ENCODE results near the gene GALNT2.

The GALNT2 gene

DNA sequence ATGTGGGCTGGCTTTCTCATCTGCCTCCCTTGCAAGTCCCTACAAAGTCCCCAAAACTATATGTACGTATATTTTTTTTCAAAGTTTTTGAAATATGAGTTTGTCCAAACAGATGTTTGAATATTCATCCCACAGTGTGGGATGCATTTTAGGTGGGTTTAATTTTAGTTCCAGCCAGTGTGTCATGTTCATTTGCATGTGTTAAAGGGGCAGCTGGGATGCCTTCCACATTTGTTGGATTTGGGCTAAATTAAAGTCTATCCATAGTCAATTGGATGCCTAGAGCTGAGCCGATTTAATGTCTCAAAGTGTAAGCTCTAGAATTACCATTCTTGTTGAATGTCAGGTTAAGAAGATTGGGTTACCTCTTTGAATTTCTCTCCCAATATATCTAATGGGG, 139.2 kb downstream of the GALNT2 start:
- no peak for DNase-seq (ENCODE audit: low read depth in 1 of 2, low spot score in 1 of 2)

DNA sequence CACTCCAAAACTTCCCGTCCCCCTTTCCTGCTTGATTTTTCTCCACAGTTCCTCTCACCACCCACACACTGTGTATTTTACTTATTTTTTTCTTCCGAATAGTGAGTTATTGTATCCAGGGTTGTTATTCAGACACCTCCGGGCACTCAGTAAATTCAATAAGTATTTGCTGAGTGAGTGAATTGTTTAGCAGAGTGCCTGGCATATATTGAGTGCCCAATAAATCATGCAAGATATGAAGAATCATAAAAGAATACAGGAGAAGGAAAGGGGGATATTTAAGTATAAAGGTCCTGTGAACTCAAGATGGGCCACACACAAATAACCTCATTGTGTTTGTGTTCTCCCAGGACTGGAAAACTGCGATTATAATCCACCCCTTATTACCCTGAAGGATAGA, 139.9 kb downstream of the GALNT2 start:
- no peak for DNase-seq (ENCODE audit: low read depth in 1 of 2, low spot score in 1 of 2)

- no peak for DNase-seq (ENCODE audit: low read depth in 1 of 2, low spot score in 1 of 2)
These were observed 140.6 kb downstream of the GALNT2 start for GRCh38 chr1:230207598-230207997.

DNA sequence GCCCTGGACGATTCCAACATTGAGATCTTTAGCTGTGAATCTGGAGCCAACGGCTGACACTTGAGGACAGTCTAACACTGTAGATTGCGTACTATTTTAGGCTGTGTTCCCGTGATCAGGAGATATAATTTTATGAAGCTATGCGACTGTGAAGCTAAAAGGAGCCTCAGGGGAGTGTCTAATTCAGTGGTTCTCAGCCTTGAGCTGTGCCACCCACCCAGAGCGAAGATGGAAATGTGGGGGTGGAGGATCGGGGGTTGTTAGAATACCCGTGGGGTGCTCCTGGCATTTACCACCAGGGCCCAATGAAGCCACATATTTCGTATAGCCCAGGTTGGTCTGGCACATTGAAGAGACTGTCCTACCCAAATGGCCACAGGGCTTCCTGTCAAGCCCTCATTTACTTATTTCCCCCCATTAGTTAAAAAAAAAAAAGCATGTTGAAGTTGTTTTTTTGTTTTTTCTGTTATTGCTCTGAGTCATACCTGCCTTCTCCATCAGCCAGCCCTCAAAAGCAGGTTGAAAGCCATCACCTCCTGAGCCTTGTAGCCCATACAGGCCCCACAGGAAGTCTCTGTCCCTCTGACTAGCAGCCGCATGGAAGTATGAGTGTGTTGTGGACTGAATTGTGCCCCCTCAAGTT, 141.7 kb downstream of the GALNT2 start:
- no peak for DNase-seq (ENCODE audit: low read depth in 1 of 2, low spot score in 1 of 2)

- DNase-seq (ENCODE audit: low read depth in 1 of 2, low spot score in 1 of 2): no peak
These were observed 143.4 kb downstream of the GALNT2 start for GRCh38 chr1:230210326-230210980.

GRCh38 chr1:230210981-230211336, 143.9 kb downstream of the GALNT2 start:
- no peak for DNase-seq (ENCODE audit: low read depth in 1 of 2, low spot score in 1 of 2)

- DNase-seq (ENCODE audit: low read depth in 1 of 2, low spot score in 1 of 2): no peak
These were observed 144.6 kb downstream of the GALNT2 start for GRCh38 chr1:230211436-230212145.

DNA sequence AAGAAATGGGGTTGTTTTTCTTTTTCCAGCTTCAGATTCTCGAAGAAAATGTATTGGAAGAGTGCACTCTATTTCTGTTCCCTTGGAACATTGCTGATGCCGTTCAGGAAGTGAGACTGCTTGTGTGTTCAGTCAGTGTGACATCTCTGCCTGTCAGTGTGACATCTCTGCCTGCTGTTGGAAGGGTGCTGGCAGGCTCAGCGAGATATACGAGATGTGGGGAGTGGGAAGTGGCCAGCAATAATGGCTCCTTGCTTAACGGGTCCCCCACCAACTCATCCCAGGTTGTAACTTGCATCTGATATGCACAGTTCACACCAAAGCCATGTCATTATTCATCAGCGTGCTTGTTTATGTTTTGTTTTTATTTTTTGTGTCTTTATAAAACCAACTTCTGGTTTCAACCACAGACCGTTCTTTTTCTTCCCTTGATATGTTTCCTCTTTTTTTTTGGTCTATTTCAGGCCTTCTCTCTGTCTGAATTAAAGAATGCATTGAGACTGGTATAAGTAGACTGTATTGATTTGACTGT, 145.4 kb downstream of the GALNT2 start:
- no peak for DNase-seq (ENCODE audit: low read depth in 1 of 2, low spot score in 1 of 2)

DNA sequence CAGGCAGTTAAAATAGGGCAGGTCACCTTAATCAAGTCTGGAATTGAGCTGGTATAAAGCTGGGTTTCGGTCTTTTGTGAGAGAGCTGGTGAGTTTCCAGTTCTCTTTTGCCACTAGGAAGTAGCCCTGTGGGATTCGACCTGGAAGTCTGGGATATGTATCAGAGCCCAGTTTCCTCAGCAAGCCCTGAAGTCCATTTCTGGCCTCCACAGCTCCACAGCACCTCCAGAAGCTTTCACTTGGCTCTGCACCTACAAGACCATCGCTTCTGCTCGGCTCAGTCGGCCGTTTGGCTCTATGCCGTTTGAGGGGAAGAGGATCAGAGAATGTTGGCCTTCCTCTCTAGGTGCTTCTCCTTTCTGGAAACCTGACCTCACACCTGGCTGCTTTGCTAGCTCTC, 148.0 kb downstream of the GALNT2 start:
- DNase-seq (ENCODE audit: low read depth in 1 of 2, low spot score in 1 of 2): no peak

DNA sequence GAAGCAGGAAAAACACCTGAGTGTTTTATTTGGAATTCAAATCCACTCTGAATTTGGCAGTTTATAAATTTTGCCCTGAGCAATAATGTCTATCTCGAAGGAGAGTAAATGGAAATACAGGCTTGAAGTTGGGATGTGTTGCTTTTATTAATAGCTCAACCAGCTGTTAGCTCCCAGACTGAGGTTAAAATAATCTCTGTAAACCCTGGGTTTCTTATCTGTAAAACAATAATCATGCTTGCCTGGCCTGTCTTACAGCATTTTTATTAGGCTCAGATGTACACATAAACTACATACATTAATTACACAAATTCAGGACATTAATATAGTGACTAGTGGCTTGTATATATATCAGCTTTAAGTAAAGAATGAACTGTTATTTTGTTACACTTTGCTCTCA, 148.5 kb downstream of the GALNT2 start:
- no peak for DNase-seq (ENCODE audit: low read depth in 1 of 2, low spot score in 1 of 2)

GRCh38 chr1:230216896-230217295, 149.9 kb downstream of the GALNT2 start:
- no peak for DNase-seq (ENCODE audit: low read depth in 1 of 2, low spot score in 1 of 2)

GRCh38 chr1:230218667-230219066, 151.6 kb downstream of the GALNT2 start:
- DNase-seq (ENCODE audit: low read depth in 1 of 2, low spot score in 1 of 2): no peak

DNA sequence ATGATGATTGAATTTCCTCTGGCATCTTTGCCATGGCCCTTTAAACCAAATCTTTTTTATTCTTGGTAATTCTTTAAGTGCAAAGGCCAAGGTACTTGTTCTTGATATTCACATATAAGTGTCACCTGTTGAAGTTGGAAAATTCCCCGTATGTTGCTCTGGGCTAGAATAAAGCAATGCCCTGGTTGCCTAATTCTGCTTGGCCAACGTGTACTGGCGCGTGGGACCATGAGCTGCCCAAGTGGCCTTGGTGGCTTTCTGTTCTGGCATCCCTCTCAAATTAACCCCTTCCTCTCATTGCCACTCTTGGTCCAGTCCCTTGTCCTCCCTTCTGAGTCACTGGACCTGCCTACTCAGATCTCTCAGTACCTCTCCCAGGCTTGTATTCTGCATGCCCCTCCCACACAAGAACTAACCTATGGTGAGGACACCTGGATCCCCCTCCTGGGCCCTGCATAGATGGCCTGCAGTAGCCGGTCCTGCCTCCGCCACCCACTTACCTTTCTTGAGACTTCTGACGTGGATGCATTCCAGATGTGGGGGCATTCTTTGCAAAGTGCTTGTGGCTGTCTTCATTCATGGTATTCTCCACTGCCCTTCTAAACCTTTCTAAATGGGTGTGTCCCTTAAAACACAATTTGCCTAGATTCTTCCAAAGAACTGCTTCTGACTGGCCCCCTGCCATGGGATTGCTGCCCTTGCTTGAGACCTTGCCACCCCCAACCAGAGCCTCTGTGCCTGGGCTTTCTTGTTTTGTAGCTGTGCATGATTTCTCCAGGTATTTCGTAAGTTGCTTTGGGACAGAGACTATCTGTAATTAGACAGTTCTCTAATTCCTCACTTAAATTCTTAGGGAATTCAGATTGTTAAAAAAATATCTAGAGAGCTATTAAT, 152.4 kb downstream of the GALNT2 start:
- DNase-seq (ENCODE audit: low read depth in 1 of 2, low spot score in 1 of 2): no peak

GRCh38 chr1:230220478-230220877, 153.4 kb downstream of the GALNT2 start:
- no peak for DNase-seq (ENCODE audit: low read depth in 1 of 2, low spot score in 1 of 2)

DNA sequence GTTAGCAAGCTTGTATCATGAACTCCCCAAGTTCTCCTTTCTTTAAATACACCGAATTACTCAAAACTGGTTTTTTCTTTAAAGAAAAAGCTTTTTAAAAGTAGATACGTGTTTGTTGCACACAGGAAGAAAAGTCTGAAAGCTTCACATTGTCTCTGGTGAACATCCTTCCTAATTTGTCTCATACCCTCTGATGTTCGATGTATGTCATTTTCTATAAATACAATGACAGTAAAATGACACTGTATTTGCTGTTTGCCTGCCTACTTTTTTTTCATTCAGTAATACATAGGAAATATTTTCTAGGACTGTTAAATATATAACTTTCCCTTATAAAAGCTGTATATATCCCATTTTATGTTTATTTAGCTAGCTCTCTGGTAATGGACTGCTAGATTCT, 153.9 kb downstream of the GALNT2 start:
- no peak for DNase-seq (ENCODE audit: low read depth in 1 of 2, low spot score in 1 of 2)

GRCh38 chr1:230222678-230223077, 155.6 kb downstream of the GALNT2 start:
- no peak for DNase-seq (ENCODE audit: low read depth in 1 of 2, low spot score in 1 of 2)

- DNase-seq (ENCODE audit: low read depth in 1 of 2, low spot score in 1 of 2): no peak
These were observed 157.3 kb downstream of the GALNT2 start for GRCh38 chr1:230224101-230224960.

DNA sequence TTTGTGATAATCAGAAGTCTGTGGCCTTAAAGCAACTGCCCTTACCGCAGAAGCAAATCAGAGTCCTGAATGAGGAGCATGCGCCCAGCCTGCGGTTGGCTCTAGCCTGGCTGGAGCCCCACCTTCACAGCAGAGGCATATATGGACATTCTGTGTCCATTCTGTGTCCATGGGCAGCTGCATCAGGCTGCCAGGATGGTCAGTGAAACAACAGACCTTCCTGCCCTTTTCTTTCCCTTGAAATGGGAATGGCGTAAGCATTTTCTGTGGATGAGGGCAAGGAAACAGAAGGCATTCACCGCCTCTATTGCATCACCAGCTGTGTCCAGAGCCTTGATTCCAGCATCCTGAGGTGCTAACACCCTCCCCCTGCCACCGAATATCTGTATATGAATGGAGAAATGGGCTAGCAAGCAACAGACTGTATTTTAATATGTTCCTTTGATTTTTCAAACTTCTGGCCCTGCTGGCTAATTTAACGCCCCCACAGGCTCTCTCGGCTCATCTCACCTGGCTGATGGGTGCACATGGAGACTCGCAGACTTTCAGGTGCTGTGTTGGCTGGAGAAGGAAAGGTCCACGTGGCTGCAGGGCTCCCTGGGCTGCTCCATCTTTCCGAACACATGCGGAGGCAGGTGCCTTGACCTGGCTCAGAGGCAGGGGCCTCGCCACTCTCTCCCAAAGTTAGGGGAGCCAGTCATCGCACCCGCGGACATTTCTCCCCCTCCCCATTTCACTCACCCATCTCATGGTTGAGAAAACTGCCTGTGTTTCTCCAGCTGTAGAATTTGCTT, 159.2 kb downstream of the GALNT2 start:
- DNase-seq (ENCODE audit: low read depth in 1 of 2, low spot score in 1 of 2): no peak

DNA sequence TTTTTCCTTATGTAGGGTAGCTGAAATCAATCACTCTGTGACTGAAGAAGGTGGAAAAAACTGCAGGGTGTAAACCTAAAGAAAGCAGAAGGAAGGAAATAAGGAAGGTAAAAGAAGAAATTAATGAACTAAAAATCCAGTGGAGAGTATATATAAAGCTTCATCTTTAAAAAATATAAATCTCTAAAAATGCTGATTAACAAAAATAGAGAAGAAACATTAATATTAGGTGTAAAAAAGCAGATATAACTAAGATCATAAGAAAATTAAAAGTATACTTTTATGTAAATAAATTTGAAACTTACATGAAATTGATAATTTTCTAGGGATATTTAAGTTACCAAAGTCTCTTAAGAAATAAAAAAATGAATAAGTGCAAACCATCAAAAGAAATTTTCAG, 159.8 kb downstream of the GALNT2 start:
- no peak for DNase-seq (ENCODE audit: low read depth in 1 of 2, low spot score in 1 of 2)
